NOMO-1 treated with DMSO at 0.1 percent for 48 hours (cell line): ENCODE results near the gene FRK.
"Not testable (repeated sequence)": the region's sequence is repeated elsewhere in the genome, so short reads cannot be mapped to it uniquely, and the experiment has no call there.

ENCODE experiments used
- DNase-seq: peaks from one replicate; lab custom pipeline; 2025; ENCODE audit not compliant: unreplicated experiment; lab: John Stamatoyannopoulos, UW

The FRK gene

GRCh38 chr6:115894426-115894992 lies 166.2 kb downstream of the FRK start:
- DNase-seq = no peak

GRCh38 chr6:115891750-115892149 lies 168.9 kb downstream of the FRK start:
- no peak for DNase-seq

- peak; percentile 12 for DNase-seq
Observed at GRCh38 chr6:115891111-115891669, 169.5 kb downstream of the FRK start.

GRCh38 chr6:115890238-115890637 lies 170.5 kb downstream of the FRK start:
- DNase-seq = no peak

GRCh38 chr6:115888687-115889470 lies 171.8 kb downstream of the FRK start:
- DNase-seq = not testable (repeated sequence)

GRCh38 chr6:115887891-115888290 lies 172.8 kb downstream of the FRK start:
- no peak for DNase-seq

GRCh38 chr6:115885636-115886366 lies 174.9 kb downstream of the FRK start:
- no peak for DNase-seq

GRCh38 chr6:115882771-115883170 lies 177.9 kb downstream of the FRK start:
- no peak for DNase-seq

- DNase-seq = no peak
Observed at GRCh38 chr6:115882174-115882573, 178.5 kb downstream of the FRK start.
